HEK293T (cell line): ENCODE results near the gene CAPN12.

Experiments used
- ARNT ChIP-seq: fragments of 450-650 bp; IDR thresholded peaks from 2 replicates; pipeline ENCODE4 v1.6.1; 2017; ENCODE audit warnings: mild to moderate bottlenecking
- BHLHE40 ChIP-seq: fragments of 450-650 bp; IDR thresholded peaks from 2 replicates; pipeline ENCODE4 v1.6.1; 2016; ENCODE audit warnings: mild to moderate bottlenecking, moderate library complexity, borderline replicate concordance
- ELF4 ChIP-seq: fragments of 450-650 bp; IDR thresholded peaks from 2 replicates; pipeline ENCODE4 v1.6.1; 2017; ENCODE audit warnings: antibody characterized with exemption
- FOXK2 ChIP-seq: fragments of 450-650 bp; IDR thresholded peaks from 2 replicates; pipeline ENCODE4 v1.6.1; 2016; ENCODE audit warnings: mild to moderate bottlenecking
- FOXM1 ChIP-seq: fragments of 450-650 bp; IDR thresholded peaks from 2 replicates; pipeline ENCODE4 v1.6.1; 2017; ENCODE audit warnings: mild to moderate bottlenecking, borderline replicate concordance
- HDGF ChIP-seq: fragments of 450-650 bp; IDR thresholded peaks from 2 replicates; pipeline ENCODE4 v1.6.1; 2017; ENCODE audit warnings: antibody characterized with exemption, borderline replicate concordance
- PKNOX1 ChIP-seq: fragments of 450-650 bp; IDR thresholded peaks from 2 replicates; pipeline ENCODE4 v1.6.1; 2016
- SUZ12 ChIP-seq: fragments of 450-650 bp; IDR thresholded peaks from 2 replicates; pipeline ENCODE4 v1.6.1; 2016; ENCODE audit warnings: mild to moderate bottlenecking
- ZNF384 ChIP-seq: fragments of 450-650 bp; IDR thresholded peaks from 2 replicates; pipeline ENCODE4 v1.6.1; 2016

GRCh38 chr19:38792250-38793111 is 48.2 kb upstream of the CAPN12 start:
- TF ChIP-seq ELF4 = no peak
- TF ChIP-seq FOXM1 = no peak
- TF ChIP-seq BHLHE40 = no peak
- TF ChIP-seq FOXK2 = no peak
- TF ChIP-seq ARNT = no peak
- no peak for TF ChIP-seq SUZ12
- TF ChIP-seq PKNOX1 = no peak
- TF ChIP-seq HDGF = no peak
- no peak for TF ChIP-seq ZNF384
